ENCODE results near the gene KHSRP.

The KHSRP gene

DNA sequence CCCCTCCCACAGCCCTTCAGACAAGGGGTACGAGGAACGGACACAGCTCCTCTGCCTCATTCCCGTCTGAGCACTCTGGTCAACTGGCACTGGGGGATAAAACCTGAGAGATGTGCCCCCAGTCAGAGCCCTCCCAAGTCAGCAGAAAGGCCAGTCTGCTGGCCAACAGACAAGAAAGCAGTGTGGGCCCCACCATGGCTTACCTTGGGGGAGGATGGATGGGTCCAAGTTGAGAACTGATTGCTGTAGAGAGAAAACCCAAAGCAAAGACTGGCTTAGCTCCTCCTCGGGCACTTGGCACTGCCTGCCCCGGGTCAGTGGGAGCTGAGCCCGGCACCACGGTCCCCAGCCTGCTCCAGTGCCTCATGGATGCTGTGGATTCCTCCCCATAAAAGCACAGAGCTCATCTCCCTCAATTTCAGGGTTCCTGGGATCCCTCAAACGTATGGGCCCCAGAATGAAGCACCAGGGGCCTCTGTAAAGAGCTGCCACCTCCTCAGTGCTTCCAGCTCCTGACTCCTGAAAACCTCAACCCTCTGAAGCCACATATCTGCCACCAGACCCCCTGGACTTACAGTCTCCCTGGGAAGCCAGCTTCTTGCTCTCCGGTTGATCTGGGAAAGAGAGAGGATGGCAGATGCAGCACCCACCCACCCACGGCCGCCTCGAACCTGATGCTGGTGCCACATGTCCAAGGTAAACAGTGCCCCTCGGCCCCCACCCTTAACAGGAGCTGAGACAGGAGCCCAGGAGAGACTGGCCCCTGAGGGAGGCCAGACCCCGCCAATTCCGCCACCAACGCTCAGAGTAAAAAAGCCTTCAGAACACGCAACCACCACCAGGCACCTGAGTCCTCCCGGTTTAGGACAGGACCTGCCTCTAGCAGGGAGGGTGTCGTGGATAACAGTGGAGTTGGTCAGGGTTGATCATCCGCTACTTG lies 3.3 kb downstream of the KHSRP start:
- TF ChIP-seq, protein P1, sequence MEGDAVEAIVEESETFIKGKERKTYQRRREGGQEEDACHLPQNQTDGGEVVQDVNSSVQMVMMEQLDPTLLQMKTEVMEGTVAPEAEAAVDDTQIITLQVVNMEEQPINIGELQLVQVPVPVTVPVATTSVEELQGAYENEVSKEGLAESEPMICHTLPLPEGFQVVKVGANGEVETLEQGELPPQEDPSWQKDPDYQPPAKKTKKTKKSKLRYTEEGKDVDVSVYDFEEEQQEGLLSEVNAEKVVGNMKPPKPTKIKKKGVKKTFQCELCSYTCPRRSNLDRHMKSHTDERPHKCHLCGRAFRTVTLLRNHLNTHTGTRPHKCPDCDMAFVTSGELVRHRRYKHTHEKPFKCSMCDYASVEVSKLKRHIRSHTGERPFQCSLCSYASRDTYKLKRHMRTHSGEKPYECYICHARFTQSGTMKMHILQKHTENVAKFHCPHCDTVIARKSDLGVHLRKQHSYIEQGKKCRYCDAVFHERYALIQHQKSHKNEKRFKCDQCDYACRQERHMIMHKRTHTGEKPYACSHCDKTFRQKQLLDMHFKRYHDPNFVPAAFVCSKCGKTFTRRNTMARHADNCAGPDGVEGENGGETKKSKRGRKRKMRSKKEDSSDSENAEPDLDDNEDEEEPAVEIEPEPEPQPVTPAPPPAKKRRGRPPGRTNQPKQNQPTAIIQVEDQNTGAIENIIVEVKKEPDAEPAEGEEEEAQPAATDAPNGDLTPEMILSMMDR (IDR thresholded peaks at IDR 0.05): no peak

DNA sequence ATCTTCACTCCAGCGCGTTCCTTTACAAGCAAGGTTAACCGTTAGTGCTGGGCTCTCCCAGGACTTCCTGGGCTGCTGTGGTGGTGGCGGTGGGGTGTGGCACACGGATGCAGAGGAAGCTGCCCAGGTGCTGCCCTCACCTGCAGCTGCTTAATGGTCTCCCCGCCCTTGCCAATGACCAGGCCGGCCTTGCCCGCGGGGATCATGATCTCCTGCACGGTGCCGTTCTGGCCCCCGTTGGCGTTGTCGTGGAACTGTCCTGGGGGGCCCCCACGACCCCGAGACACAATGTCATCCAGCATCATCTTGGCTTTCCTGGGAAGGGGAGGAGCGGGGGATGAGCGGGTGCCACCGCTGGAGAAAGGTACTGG lies 6.1 kb downstream of the KHSRP start:
- TF ChIP-seq, protein P1 (IDR thresholded peaks at IDR 0.05): no peak

DNA sequence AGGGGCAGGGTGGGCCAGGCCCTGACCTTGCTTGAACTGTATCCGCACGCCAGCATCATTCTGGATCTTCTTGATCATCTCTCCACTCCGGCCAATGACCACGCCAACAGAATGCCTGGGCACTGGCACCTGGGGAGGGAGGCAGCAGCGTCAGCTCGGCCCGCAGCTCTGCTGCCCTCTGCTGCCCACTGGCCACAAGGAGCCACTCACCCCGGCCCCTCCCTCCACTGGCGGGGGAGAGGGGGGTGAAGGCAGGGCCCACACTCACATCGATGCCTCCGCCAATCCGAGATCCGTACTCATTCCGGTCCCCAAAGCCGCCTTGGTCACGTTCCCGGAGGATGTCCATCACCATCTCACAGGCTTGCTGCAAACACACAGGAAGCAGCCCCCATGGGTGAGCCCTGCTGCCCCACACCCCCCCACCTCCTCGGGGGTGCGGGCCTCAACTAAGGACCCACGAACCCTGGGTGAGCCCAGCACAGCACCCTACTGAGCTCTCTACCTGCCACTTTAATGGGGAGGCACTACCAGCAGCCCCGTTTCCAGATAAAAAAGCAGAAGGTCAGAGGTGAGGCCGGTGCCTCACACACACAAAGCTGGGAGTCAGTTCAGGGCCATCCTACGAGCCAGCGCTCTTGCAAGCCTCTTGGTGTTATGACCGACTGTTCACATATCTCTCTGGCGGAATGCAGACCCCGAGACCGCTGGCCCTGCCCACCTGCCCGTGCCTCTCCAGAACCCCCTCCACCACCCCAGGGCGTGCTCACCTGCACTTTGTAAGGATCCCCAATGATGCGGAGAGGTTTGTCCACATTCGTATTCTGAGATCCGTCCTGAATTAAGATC lies 6.7 kb downstream of the KHSRP start:
- TF ChIP-seq, protein P1 (IDR thresholded peaks at IDR 0.05): peak; percentile 54

DNA sequence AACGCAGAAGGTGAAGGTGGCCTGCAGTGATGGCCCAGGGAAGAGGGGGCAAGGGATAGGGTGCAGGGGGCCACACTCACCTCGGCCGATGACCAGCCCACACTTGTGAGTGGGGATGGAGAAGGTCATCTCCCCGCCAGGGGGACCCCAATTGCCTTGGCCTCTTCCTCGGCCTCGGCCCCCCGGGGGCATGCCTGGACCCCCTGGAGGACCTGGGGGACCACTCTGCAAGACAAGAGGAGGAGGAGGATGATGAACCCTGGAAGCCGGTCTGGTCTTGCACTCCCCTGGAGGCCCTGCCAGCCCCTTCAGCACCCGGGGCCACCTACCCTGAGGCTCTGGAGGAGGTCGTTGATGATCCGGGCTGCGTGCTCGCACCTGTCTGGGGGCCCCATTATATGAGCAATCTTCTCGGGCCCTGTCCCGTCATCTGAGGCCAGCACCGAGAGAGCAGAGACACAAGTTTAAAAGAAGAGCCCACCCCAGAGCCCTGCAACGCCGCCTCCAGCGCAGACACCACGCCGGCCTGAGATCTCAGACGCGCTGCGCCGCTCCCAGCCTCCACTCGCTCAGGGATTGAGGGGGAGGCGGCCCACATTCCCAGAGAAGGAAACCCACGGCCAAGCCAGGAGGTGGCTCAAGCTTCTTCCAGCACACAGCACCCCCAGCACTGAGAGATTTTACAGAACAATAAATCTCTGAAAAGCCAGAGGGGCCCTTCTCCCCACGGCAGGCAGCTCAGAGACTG lies 7.8 kb downstream of the KHSRP start:
- TF ChIP-seq, protein P1 (IDR thresholded peaks at IDR 0.05): no peak

DNA sequence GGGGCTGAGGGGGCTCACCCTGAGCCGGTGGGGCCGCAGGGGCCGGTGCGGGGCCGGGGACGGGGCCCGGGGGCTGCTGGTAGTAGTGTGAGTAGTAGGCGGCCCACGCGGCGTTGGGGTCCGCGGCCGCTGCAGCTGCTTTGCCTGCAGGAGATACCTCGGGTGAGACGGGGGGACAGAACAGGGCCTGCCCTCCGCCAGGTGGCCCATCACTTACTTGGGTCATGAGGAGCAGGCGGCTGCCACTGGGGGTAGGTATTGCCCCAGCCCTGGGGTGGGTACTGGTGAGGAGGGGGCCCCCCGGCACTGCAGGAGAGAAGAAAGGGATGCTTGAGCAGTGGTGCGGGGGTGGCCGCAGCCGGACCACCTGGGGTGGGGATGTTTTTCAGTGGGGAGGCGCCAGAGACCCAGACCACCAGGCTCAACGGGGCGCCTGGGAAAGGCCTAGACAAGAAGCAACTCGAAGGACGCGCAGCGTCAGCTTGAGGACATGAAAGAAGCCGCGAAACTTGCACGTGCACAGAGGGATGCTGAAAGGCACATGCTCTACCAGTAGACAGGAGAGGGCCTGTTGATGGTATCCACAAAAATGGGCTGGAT lies 8.9 kb downstream of the KHSRP start:
- TF ChIP-seq, protein P1 (IDR thresholded peaks at IDR 0.05): no peak

DNA sequence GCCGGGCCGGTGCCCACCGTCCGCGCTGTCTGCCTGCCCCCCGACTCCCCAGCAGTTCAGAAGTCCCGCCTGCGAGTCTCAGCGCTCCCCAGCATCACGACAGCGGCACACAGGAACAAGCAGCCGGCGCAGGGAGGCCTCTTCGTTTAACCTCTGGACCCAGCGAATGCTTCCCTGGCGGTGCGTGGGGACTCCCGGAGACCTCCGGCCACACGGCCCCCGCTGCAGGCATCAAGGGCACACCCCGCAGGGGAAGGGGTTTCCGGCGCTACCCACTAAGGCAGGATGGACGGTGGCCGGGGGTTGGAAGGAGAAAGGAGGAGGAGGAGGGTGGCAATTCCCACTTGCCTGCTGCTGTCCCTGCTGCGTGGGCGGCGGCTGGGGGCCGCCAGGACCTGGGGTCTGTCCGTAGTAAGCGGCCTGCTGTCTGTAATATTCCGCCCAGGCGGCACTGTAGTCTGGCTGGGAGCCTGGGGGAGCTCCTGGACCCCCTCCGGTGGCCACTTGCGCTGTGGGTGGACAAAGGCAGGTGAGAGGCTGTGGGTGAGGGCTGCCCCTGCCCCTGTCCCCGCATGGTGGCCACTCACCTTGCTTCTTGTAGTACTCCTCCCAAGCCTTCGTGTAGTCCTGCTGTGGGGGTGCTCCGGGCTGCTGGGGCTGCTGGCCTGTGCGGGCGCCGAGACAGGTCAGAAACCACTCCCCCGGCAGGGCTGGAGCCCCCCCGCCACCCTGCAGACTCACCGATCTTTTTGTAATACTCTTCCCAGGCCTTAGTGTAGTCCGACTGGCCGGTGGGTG lies 9.6 kb downstream of the KHSRP start:
- TF ChIP-seq, protein P1 (IDR thresholded peaks at IDR 0.05): no peak

Data from LNCAP (cell line).